Loucy (cell line): ENCODE results near the gene TJP3.

Experiments
- EZH2phosphoT487 ChIP-seq: fragments of 200-600 bp; IDR thresholded peaks from 2 replicates; pipeline ENCODE4 v1.6.1; 2018; ENCODE audit warnings: antibody characterized with exemption, mild to moderate bottlenecking, moderate library complexity, borderline replicate concordance
- TF ChIP-seq, protein P1 (sequence below): fragments of 200-600 bp; sonication (generic); conservative IDR thresholded peaks from 2 replicates; pipeline ENCODE4 v1.5.1; 2014; ENCODE audit warnings: mild to moderate bottlenecking, antibody characterized with exemption, low read length

GRCh38 chr19:3672575-3672948 lies 35.6 kb upstream of the TJP3 start:
- TF ChIP-seq, protein P1, sequence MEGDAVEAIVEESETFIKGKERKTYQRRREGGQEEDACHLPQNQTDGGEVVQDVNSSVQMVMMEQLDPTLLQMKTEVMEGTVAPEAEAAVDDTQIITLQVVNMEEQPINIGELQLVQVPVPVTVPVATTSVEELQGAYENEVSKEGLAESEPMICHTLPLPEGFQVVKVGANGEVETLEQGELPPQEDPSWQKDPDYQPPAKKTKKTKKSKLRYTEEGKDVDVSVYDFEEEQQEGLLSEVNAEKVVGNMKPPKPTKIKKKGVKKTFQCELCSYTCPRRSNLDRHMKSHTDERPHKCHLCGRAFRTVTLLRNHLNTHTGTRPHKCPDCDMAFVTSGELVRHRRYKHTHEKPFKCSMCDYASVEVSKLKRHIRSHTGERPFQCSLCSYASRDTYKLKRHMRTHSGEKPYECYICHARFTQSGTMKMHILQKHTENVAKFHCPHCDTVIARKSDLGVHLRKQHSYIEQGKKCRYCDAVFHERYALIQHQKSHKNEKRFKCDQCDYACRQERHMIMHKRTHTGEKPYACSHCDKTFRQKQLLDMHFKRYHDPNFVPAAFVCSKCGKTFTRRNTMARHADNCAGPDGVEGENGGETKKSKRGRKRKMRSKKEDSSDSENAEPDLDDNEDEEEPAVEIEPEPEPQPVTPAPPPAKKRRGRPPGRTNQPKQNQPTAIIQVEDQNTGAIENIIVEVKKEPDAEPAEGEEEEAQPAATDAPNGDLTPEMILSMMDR = no peak
- no peak for TF ChIP-seq EZH2phosphoT487
